Breast epithelium (tissue), 4 donors: ENCODE measurements around the gene FAM234A. TPM values are rescaled to one million over a fixed set of nuclear protein-coding genes. Genes with fewer than 3 reads are reported as not detected.

Experiments
- DNase-seq, 2 donors: peaks; one replicate each; pipeline ENCODE4 v3.0.0-alpha.2; 2019; ENCODE audit warnings: low spot score in 2 of 2
- H3K27ac ChIP-seq, 2 donors: fragments of 200-600 bp; sonication (generic) in 1 of 2; one replicate each; pipeline ENCODE4 v1.5.1; 2016 to 2019; ENCODE audit warnings: mild to moderate bottlenecking in 1 of 2
- H3K27me3 ChIP-seq, 2 donors: fragments of 200-600 bp; sonication (generic) in 1 of 2; one replicate each; pipeline versions ENCODE4 v1.5.1 to v1.6.0; 2017 to 2019; ENCODE audit warnings: control low read depth in 1 of 2, mild to moderate bottlenecking in 1 of 2
- H3K36me3 ChIP-seq: fragments of 200-600 bp; one replicate; pipeline ENCODE4 v1.5.1; 2019
- H3K4me1 ChIP-seq, 2 donors: fragments of 200-600 bp; sonication (generic); one replicate each; pipeline ENCODE4 v1.5.1; 2016 to 2019; ENCODE audit warnings: control low read depth in 1 of 2
- H3K4me3 ChIP-seq, 3 donors: fragments of 200-600 bp; sonication (generic); 1 replicate in 2 of 3; 2 replicates in 1 of 3; pipeline ENCODE4 v1.5.1; 2016 to 2019; ENCODE audit warnings: mild to moderate bottlenecking in 3 of 3, moderate library complexity in 2 of 3
- H3K9me3 ChIP-seq, 2 donors: fragments of 200-600 bp; sonication (generic) in 1 of 2; one replicate each; pipeline ENCODE4 v1.5.1; 2016 to 2019; ENCODE audit warnings: control low read depth in 1 of 2
- CTCF ChIP-seq, 3 donors: fragments of 450-650 bp; IDR thresholded peaks; one replicate each; pipeline ENCODE4 v1.5.1; 2016 to 2017; ENCODE audit warnings: antibody characterized with exemption in 3 of 3, mild to moderate bottlenecking in 3 of 3, moderate library complexity in 3 of 3
- POLR2A ChIP-seq: fragments of 450-650 bp; IDR thresholded peaks from one replicate; pipeline ENCODE4 v1.6.1; 2016; ENCODE audit warnings: antibody characterized with exemption, mild to moderate bottlenecking, moderate library complexity
- POLR2AphosphoS5 ChIP-seq, 3 donors: sonication (generic); formaldehyde crosslinking; IDR thresholded peaks; one replicate each; pipeline ENCODE4 v1.6.1; 2017; ENCODE audit warnings: antibody characterized with exemption in 3 of 3
- intact Hi-C: fragments of 100-400 bp; cut with DNase I; formaldehyde crosslinking; loops from one replicate; pipeline ENCODE4 v1.15.1; 2023; ENCODE audit warnings: low total_unique reads
- total RNA-seq, 3 donors: library from RNA; depleted of rRNA; stranded (reverse); fragments of >200 nt; gene quantifications; one replicate each; pipeline ENCODE4 v1.1.0, GENCODE V29; 2016

Gene FAM234A
- total RNA-seq, 3 donors from 2014 or later = 40.6 to 69.3 (median 44.1) TPM

GRCh38 chr16:239948-240277 is 5.3 kb downstream of the FAM234A start:
- Histone ChIP-seq H3K36me3 (no peaks in the 10 kb centered on the region), H3K9me3 (no peaks in the 10 kb centered on the region), H3K27ac (no peak overlapping the region), H3K27me3 (no peaks in the 10 kb centered on the region), H3K4me1 (no peaks in the 10 kb centered on the region), H3K4me3 (no peak overlapping the region)
- intact Hi-C loops = loop anchor here (10.0 kb wide), 1 partner anchor 115 kb away; the partner anchor contains the start of gene AXIN1
- TF ChIP-seq CTCF (IDR thresholded peaks at IDR 0.05) = no peak
- DNase-seq = no peak

- H3K27ac ChIP-seq = no peak overlapping the region
- H3K27me3 ChIP-seq = no peaks in the 10 kb centered on the region
- no peak for DNase-seq
- no peak overlapping the region for H3K4me3 ChIP-seq
- H3K9me3 ChIP-seq = no peaks in the 10 kb centered on the region
- intact Hi-C loops = no loop called here
- H3K36me3 ChIP-seq = no peaks in the 10 kb centered on the region
- TF ChIP-seq POLR2AphosphoS5 (IDR thresholded peaks at IDR 0.05) (no peak), POLR2A (no peak), CTCF (IDR thresholded peaks at IDR 0.05) (no peak)
- no peaks in the 10 kb centered on the region for H3K4me1 ChIP-seq
These were observed 5.9 kb downstream of the FAM234A start for GRCh38 chr16:240559-240958.

- Histone ChIP-seq H3K27ac (no peak overlapping the region), H3K36me3 (no peaks in the 10 kb centered on the region), H3K4me1 (no peaks in the 10 kb centered on the region), H3K9me3 (no peaks in the 10 kb centered on the region), H3K4me3 (no peak overlapping the region), H3K27me3 (no peaks in the 10 kb centered on the region)
- intact Hi-C loops = no loop called here
- no peak for DNase-seq
- TF ChIP-seq CTCF (IDR thresholded peaks at IDR 0.05) (no peak), POLR2A (no peak), POLR2AphosphoS5 (IDR thresholded peaks at IDR 0.05) (no peak)
These were observed 7.7 kb downstream of the FAM234A start for GRCh38 chr16:242281-242680.

- no peak for DNase-seq
- no peak overlapping the region for H3K4me3 ChIP-seq
- TF ChIP-seq POLR2A (no peak), POLR2AphosphoS5 (IDR thresholded peaks at IDR 0.05) (no peak)
- no peaks in the 10 kb centered on the region for H3K9me3 ChIP-seq
- intact Hi-C loops = no loop called here
- H3K36me3 ChIP-seq = no peaks in the 10 kb centered on the region
- H3K4me1 ChIP-seq = no peaks in the 10 kb centered on the region
- peak overlapping the region in 1 of 2 donors; percentile 54 for H3K27ac ChIP-seq
- H3K27me3 ChIP-seq = no peaks in the 10 kb centered on the region
These were observed 8.7 kb downstream of the FAM234A start for GRCh38 chr16:243348-243747.

GRCh38 chr16:245105-245504 is 10.5 kb downstream of the FAM234A start:
- Histone ChIP-seq H3K27ac (no peak overlapping the region), H3K4me1 (no peaks in the 10 kb centered on the region), H3K9me3 (no peaks in the 10 kb centered on the region), H3K36me3 (no peaks in the 10 kb centered on the region), H3K27me3 (no peaks in the 10 kb centered on the region), H3K4me3 (no peak overlapping the region)
- no peak for DNase-seq
- intact Hi-C loops = no loop called here
- TF ChIP-seq CTCF (IDR thresholded peaks at IDR 0.05) (no peak), POLR2AphosphoS5 (IDR thresholded peaks at IDR 0.05) (no peak), POLR2A (no peak)

- Histone ChIP-seq H3K27ac (no peak overlapping the region), H3K9me3 (no peaks in the 10 kb centered on the region), H3K4me1 (no peaks in the 10 kb centered on the region), H3K27me3 (no peaks in the 10 kb centered on the region), H3K36me3 (no peaks in the 10 kb centered on the region), H3K4me3 (no peak overlapping the region)
- intact Hi-C loops = no loop called here
- DNase-seq = no peak
- TF ChIP-seq POLR2AphosphoS5 (IDR thresholded peaks at IDR 0.05) = no peak
- no peak for TF ChIP-seq CTCF (IDR thresholded peaks at IDR 0.05)
- TF ChIP-seq POLR2A = no peak
These were observed 12.4 kb downstream of the FAM234A start for GRCh38 chr16:247027-247426.
